Fibroblast of lung (primary cell): Measurements from ENCODE around the gene FAM81B. TPM values are rescaled to one million over a fixed set of nuclear protein-coding genes. Genes with fewer than 3 reads are reported as not detected.

Experiments
- DNase-seq, 2 donors: peaks; one replicate each; pipeline versions ENCODE4 v3.0.0 to v3.0.0-alpha.2; 2010; ENCODE audit warnings: low read depth in 2 of 2
- H2AFZ ChIP-seq: 2 replicates; pipeline ENCODE4 v1.5.1; 2012; ENCODE audit warnings: low read length, control low read depth, inconsistent platforms
- H3K27ac ChIP-seq: 2 replicates; pipeline ENCODE4 v1.5.1; 2011; ENCODE audit warnings: low read length, control low read depth; ENCODE audit not compliant: insufficient read depth
- H3K27me3 ChIP-seq: 2 replicates; pipeline ENCODE4 v1.5.1; 2011; ENCODE audit warnings: mild to moderate bottlenecking, low read length; ENCODE audit not compliant: control insufficient read depth, insufficient read depth
- H3K36me3 ChIP-seq: 2 replicates; pipeline ENCODE4 v1.5.1; 2011; ENCODE audit warnings: low read length; ENCODE audit not compliant: control insufficient read depth, insufficient read depth
- H3K4me1 ChIP-seq: 2 replicates; pipeline ENCODE4 v1.5.1; 2011; ENCODE audit warnings: low read length; ENCODE audit not compliant: control insufficient read depth, insufficient read depth; ENCODE audit errors: extremely low read depth
- H3K4me2 ChIP-seq: 2 replicates; pipeline ENCODE4 v1.5.1; 2011; ENCODE audit warnings: low read length, control low read depth; ENCODE audit not compliant: insufficient read depth; ENCODE audit errors: extremely low read depth
- H3K4me3 ChIP-seq, 4 experiments: fragments of 200-600 bp in 1 of 4; sonication (generic) in 1 of 4; replicated peaks in 1 of 4; 2 replicates each; pipeline ENCODE4 v1.5.1; 2011 to 2016; ENCODE audit warnings: low read length in 4 of 4, low read depth in 3 of 4, mild to moderate bottlenecking in 3 of 4, control low read depth in 2 of 4, inconsistent platforms in 1 of 4, mixed read lengths in 1 of 4; ENCODE audit not compliant: insufficient read depth in 1 of 4; ENCODE audit errors: control extremely low read depth in 1 of 4
- H3K79me2 ChIP-seq: 2 replicates; pipeline ENCODE4 v1.5.1; 2012; ENCODE audit warnings: mild to moderate bottlenecking, low read length, inconsistent platforms; ENCODE audit not compliant: control insufficient read depth, insufficient read depth
- H3K9ac ChIP-seq: 2 replicates; pipeline ENCODE4 v1.5.1; 2011; ENCODE audit warnings: mild to moderate bottlenecking, low read length, control low read depth; ENCODE audit not compliant: insufficient read depth
- H3K9me3 ChIP-seq: 2 replicates; pipeline ENCODE4 v1.5.1; 2012; ENCODE audit warnings: low read depth, low read length; ENCODE audit not compliant: control insufficient read depth, insufficient read depth
- H4K20me1 ChIP-seq: 2 replicates; pipeline ENCODE4 v1.5.1; 2011; ENCODE audit warnings: low read length; ENCODE audit not compliant: control insufficient read depth, insufficient read depth; ENCODE audit errors: extremely low read depth
- EZH2 ChIP-seq: IDR thresholded peaks from 2 replicates; pipeline ENCODE4 v1.5.1; 2012; ENCODE audit warnings: low read length, control low read depth, mild to moderate bottlenecking; ENCODE audit errors: missing control alignments
- polyA plus RNA-seq, 2 donors: library from polyadenylated mRNA; depleted of rRNA in 1 of 2; stranded (reverse) in 1 of 2; unstranded in 1 of 2; fragments of >200 nt; gene quantifications; 2 replicates each; pipeline ENCODE4 v1.2.1, GENCODE V29; 2011 to 2012; ENCODE audit warnings: missing spikeins in 1 of 2
- total RNA-seq: library from RNA; depleted of rRNA; stranded (reverse); fragments of >200 nt; gene quantifications from 2 replicates; pipeline ENCODE4 v1.2.1, GENCODE V29; 2014
- TF ChIP-seq, protein P1 (sequence below), 2 donors: IDR thresholded peaks in 1 of 2; conservative IDR thresholded peaks in 1 of 2; 1 replicate in 1 of 2; 2 replicates in 1 of 2; pipeline ENCODE4 v1.5.1; 2011 to 2012; ENCODE audit warnings: low read length in 2 of 2, control low read depth in 1 of 2, inconsistent platforms in 1 of 2, low read depth in 1 of 2, mild to moderate bottlenecking in 1 of 2

The FAM81B gene
- total and polyA plus RNA-seq, 2 donors (not counting 1 experiment from before 2014, with no cell fraction given), result not detected

DNA sequence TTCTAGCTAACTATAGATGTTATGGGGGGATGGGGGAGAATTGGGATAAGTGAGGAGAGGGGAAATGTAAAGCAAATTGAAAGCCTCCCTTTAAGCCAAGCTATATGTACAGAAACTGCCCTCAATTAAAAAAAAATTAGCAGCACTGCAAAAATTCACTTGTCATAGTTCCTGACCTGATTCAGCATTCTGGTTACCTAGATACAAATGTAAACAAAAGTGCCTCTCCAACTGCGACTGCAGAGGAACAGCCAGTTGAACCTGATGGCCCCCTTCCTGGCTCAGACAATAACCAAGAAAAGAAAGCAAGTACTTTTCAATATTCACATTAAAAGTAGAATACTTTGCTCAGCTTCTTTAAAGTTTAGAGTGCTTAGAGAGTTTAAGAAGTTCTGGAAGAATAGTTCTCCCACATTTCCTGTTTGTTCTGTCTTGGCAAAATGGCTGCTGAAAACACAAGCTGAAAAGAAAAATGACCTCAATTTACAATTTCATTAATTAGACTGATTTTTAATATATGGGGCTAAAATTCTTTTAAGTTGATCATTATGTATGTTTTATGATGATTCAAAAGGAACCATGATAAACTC lies 1.5 kb downstream of the FAM81B start:
- Histone ChIP-seq H3K4me2 (no peak overlapping the region), H3K27ac (no peak overlapping the region), H3K36me3 (no peaks in the 10 kb centered on the region), H3K4me3 (no peak overlapping the region), H2AFZ (no peak overlapping the region), H3K27me3 (no peaks in the 10 kb centered on the region), H3K79me2 (no peaks in the 10 kb centered on the region), H4K20me1 (no peaks in the 10 kb centered on the region), H3K4me1 (no peaks in the 10 kb centered on the region), H3K9ac (no peak overlapping the region), H3K9me3 (no peaks in the 10 kb centered on the region)
- TF ChIP-seq, protein P1, sequence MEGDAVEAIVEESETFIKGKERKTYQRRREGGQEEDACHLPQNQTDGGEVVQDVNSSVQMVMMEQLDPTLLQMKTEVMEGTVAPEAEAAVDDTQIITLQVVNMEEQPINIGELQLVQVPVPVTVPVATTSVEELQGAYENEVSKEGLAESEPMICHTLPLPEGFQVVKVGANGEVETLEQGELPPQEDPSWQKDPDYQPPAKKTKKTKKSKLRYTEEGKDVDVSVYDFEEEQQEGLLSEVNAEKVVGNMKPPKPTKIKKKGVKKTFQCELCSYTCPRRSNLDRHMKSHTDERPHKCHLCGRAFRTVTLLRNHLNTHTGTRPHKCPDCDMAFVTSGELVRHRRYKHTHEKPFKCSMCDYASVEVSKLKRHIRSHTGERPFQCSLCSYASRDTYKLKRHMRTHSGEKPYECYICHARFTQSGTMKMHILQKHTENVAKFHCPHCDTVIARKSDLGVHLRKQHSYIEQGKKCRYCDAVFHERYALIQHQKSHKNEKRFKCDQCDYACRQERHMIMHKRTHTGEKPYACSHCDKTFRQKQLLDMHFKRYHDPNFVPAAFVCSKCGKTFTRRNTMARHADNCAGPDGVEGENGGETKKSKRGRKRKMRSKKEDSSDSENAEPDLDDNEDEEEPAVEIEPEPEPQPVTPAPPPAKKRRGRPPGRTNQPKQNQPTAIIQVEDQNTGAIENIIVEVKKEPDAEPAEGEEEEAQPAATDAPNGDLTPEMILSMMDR (conservative IDR thresholded peaks at IDR 0.05 in 1 of 2, IDR thresholded peaks at IDR 0.05 in 1 of 2; ENCODE audit: low read depth in 1 of 2, low read length in 2 of 2), result no peak
- no peak for TF ChIP-seq EZH2
- peak in 1 of 2 donors; percentile 33 for DNase-seq

DNA sequence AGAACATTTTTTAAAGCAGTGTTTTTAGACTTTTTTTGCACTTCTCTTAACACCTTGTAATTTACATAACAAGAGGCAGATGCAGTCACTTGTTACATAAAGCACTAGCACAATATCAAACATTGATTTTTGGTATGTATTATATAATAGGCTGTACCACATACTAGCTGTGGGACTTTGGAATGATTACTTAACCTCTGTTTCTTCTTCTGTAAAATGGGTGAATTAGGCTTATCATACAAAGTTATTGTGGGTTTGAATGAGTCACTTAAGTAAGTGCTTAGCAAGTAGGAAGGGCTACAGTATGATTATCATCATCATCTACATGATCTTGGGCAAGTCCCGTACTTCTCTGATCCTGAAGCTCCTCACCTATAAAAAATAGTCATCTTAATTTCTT lies 2.1 kb downstream of the FAM81B start:
- Histone ChIP-seq H3K4me2 (no peak overlapping the region), H3K4me1 (no peaks in the 10 kb centered on the region), H3K9me3 (no peaks in the 10 kb centered on the region), H3K79me2 (no peaks in the 10 kb centered on the region), H3K27ac (no peak overlapping the region), H3K9ac (no peak overlapping the region), H3K27me3 (no peaks in the 10 kb centered on the region), H2AFZ (no peak overlapping the region), H4K20me1 (no peaks in the 10 kb centered on the region), H3K36me3 (no peaks in the 10 kb centered on the region), H3K4me3 (no peak overlapping the region)
- no peak for DNase-seq
- TF ChIP-seq, protein P1 (conservative IDR thresholded peaks at IDR 0.05 in 1 of 2, IDR thresholded peaks at IDR 0.05 in 1 of 2; ENCODE audit: low read depth in 1 of 2, low read length in 2 of 2), result no peak
- no peak for TF ChIP-seq EZH2

DNA sequence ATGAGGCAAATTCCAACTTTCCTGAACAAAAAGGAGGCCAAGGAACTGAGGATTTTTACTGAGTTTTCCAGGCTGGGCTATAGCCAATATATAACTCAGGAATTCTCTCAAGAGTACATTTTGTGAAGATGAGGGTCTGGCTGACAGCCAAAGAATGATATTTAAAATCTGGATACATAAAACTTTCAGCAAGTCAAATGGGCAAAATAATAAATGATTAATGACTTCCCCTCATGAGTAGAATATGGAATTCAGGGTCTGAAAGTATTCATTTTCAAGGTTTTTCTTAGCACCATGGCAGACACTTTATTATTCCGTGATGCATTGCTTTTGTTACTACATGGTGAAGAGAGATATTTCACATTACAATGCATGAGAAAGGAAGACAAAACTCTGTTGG lies 7.8 kb downstream of the FAM81B start:
- Histone ChIP-seq H3K4me3 (no peak overlapping the region), H3K9ac (no peak overlapping the region), H3K9me3 (no peaks in the 10 kb centered on the region), H3K27ac (no peak overlapping the region), H2AFZ (no peak overlapping the region), H3K79me2 (no peaks in the 10 kb centered on the region), H3K36me3 (no peaks in the 10 kb centered on the region), H3K27me3 (no peaks in the 10 kb centered on the region), H3K4me2 (no peak overlapping the region), H3K4me1 (no peaks in the 10 kb centered on the region), H4K20me1 (no peaks in the 10 kb centered on the region)
- TF ChIP-seq EZH2, result no peak
- TF ChIP-seq, protein P1 (conservative IDR thresholded peaks at IDR 0.05 in 1 of 2, IDR thresholded peaks at IDR 0.05 in 1 of 2; ENCODE audit: low read depth in 1 of 2, low read length in 2 of 2), result no peak
- DNase-seq, result no peak
